SK-N-SH (cell line): ENCODE results near the gene TFEB. TPM values are rescaled to one million over a fixed set of nuclear protein-coding genes. Genes with fewer than 3 reads are reported as not detected.

ENCODE experiments used
- CTCF ChIA-PET: fragments of 300-600, 350-600 bp; formaldehyde crosslinking; extraction: SDS; loops from one replicate; lab custom pipeline; 2021; lab: Yijun Ruan, JAX
- POLR2A ChIA-PET: fragments of 350-600 bp; sonication (Branson Sonifier 250); formaldehyde crosslinking; extraction: SDS; loops from one replicate; lab custom pipeline; 2020; ENCODE audit warnings: antibody characterized with exemption, inconsistent platforms; lab: Yijun Ruan, JAX
- DNase-seq: peaks from one replicate; pipeline ENCODE4 v3.0.0; 2012
- H2AFZ ChIP-seq: fragments of 200-600 bp; sonication (generic); 2 replicates; pipeline ENCODE4 v1.8.1; 2016; ENCODE audit warnings: antibody characterized with exemption, mild to moderate bottlenecking, low read depth
- H3F3A ChIP-seq: fragments of 200-600 bp; sonication (generic); replicated peaks from 2 replicates; pipeline ENCODE3; 2016; ENCODE audit warnings: antibody characterized with exemption, mild to moderate bottlenecking; ENCODE audit not compliant: insufficient read depth
- H3K27ac ChIP-seq, 2 experiments: fragments of 200-500 bp in 1 of 2; fragments of 200-600 bp in 1 of 2; sonication (Bioruptor generic) in 1 of 2; sonication (generic), shearing (Covaris generic) in 1 of 2; 2 replicates each; pipeline versions ENCODE4 v1.5.1 to v1.6.1; 2014 to 2016; ENCODE audit warnings: low read depth in 2 of 2, inconsistent platforms in 1 of 2, low read length in 1 of 2, mild to moderate bottlenecking in 1 of 2, mixed read lengths in 1 of 2
- H3K27me3 ChIP-seq: fragments of 200-600 bp; sonication (generic), shearing (Covaris generic); 2 replicates; pipeline ENCODE4 v1.6.1; 2016; ENCODE audit warnings: mixed run types; ENCODE audit not compliant: insufficient read depth
- H3K36me3 ChIP-seq, 2 experiments: fragments of 200-500 bp in 1 of 2; fragments of 200-600 bp in 1 of 2; sonication (Bioruptor generic) in 1 of 2; sonication (generic) in 1 of 2; replicated peaks in 1 of 2; 2 replicates each; pipeline versions ENCODE3 to v1.5.1; 2014 to 2016; ENCODE audit warnings: low read length in 1 of 2, mild to moderate bottlenecking in 1 of 2; ENCODE audit not compliant: insufficient read depth in 2 of 2, control insufficient read depth in 1 of 2
- H3K4me1 ChIP-seq, 2 experiments: fragments of 200-500 bp in 1 of 2; fragments of 200-600 bp in 1 of 2; sonication (Bioruptor generic) in 1 of 2; sonication (generic), shearing (Covaris generic) in 1 of 2; 2 replicates each; pipeline versions ENCODE4 v1.5.1 to v1.6.1; 2014 to 2016; ENCODE audit warnings: low read depth in 1 of 2, low read length in 1 of 2, mixed run types in 1 of 2; ENCODE audit not compliant: insufficient read depth in 2 of 2, control insufficient read depth in 1 of 2
- H3K4me2 ChIP-seq: fragments of 200-600 bp; sonication (generic), shearing (Covaris generic); 2 replicates; pipeline ENCODE4 v1.6.1; 2017; ENCODE audit warnings: mixed run types
- H3K4me3 ChIP-seq, 2 experiments: fragments of 200-500 bp in 1 of 2; fragments of 200-600 bp in 1 of 2; sonication (Bioruptor generic) in 1 of 2; sonication (generic), shearing (Covaris generic) in 1 of 2; 2 replicates each; pipeline versions ENCODE4 v1.5.1 to v1.8.1; 2014 to 2016; ENCODE audit warnings: low read depth in 2 of 2, inconsistent platforms in 1 of 2, low read length in 1 of 2, mild to moderate bottlenecking in 1 of 2, mixed read lengths in 1 of 2, moderate library complexity in 1 of 2
- H3K79me2 ChIP-seq: fragments of 200-600 bp; sonication (generic); 2 replicates; pipeline ENCODE4 v1.8.1; 2017; ENCODE audit warnings: mild to moderate bottlenecking; ENCODE audit not compliant: insufficient read depth
- H3K9ac ChIP-seq: fragments of 200-600 bp; sonication (generic); 2 replicates; pipeline ENCODE4 v1.6.1; 2017; ENCODE audit warnings: mixed run types
- H3K9me2 ChIP-seq: fragments of 200-600 bp; sonication (generic); 2 replicates; pipeline ENCODE4 v1.6.1; 2017; ENCODE audit warnings: mixed run types
- H3K9me3 ChIP-seq: fragments of 200-600 bp; sonication (generic); 2 replicates; pipeline ENCODE4 v1.6.1; 2017; ENCODE audit warnings: mixed run types, mild to moderate bottlenecking, moderate library complexity
- H4K20me1 ChIP-seq: fragments of 200-600 bp; sonication (generic); 2 replicates; pipeline ENCODE4 v1.6.1; 2017; ENCODE audit warnings: mild to moderate bottlenecking, mixed run types; ENCODE audit not compliant: insufficient read depth
- CTCF ChIP-seq: fragments of 200-600 bp; sonication (generic); IDR thresholded peaks from 2 replicates; pipeline ENCODE4 v1.6.1; 2017; ENCODE audit warnings: antibody characterized with exemption, mild to moderate bottlenecking, moderate library complexity
- FOXJ3 ChIP-seq: sonication (generic); formaldehyde crosslinking; IDR thresholded peaks from 2 replicates; pipeline ENCODE4 v1.5.1; 2020; ENCODE audit warnings: mild to moderate bottlenecking, missing genetic modification reagents
- FOXM1 ChIP-seq: IDR thresholded peaks from 2 replicates; pipeline ENCODE4 v1.4.0; 2012; ENCODE audit warnings: low read depth, mild to moderate bottlenecking
- GABPA ChIP-seq: IDR thresholded peaks from 2 replicates; pipeline ENCODE4 v1.4.0; 2012; ENCODE audit warnings: low read depth, mild to moderate bottlenecking
- JUND ChIP-seq: IDR thresholded peaks from 2 replicates; pipeline ENCODE4 v1.4.0; 2012
- MAX ChIP-seq: IDR thresholded peaks from 2 replicates; pipeline ENCODE4 v1.4.0; 2012; ENCODE audit warnings: low read depth
- NFIC ChIP-seq: IDR thresholded peaks from 2 replicates; pipeline ENCODE4 v1.4.0; 2012; ENCODE audit warnings: borderline replicate concordance
- RCOR1 ChIP-seq: fragments of 150-350 bp; IDR thresholded peaks from 2 replicates; pipeline ENCODE4 v1.6.1; 2017; ENCODE audit warnings: antibody characterized with exemption, low read length
- RXRA ChIP-seq: IDR thresholded peaks from 2 replicates; pipeline ENCODE4 v1.4.0; 2012; ENCODE audit warnings: low read depth, mild to moderate bottlenecking, borderline replicate concordance
- SIN3A ChIP-seq: IDR thresholded peaks from 2 replicates; pipeline ENCODE4 v1.6.1; 2012; ENCODE audit warnings: low read depth, mild to moderate bottlenecking, low read length, moderate library complexity, borderline replicate concordance
- SMC3 ChIP-seq: IDR thresholded peaks from 2 replicates; pipeline ENCODE4 v1.6.1; 2012; ENCODE audit warnings: low read depth, low read length, improper control_type of control experiment
- TAF1 ChIP-seq: IDR thresholded peaks from 2 replicates; pipeline ENCODE4 v1.6.1; 2012; ENCODE audit warnings: low read depth, mild to moderate bottlenecking, low read length, moderate library complexity, borderline replicate concordance
- TCF12 ChIP-seq: IDR thresholded peaks from 2 replicates; pipeline ENCODE4 v1.4.0; 2012
- USF2 ChIP-seq: fragments of 150-350 bp; IDR thresholded peaks from 2 replicates; pipeline ENCODE4 v1.6.1; 2017; ENCODE audit warnings: antibody characterized with exemption, low read length, low read depth, borderline replicate concordance
- ZBTB33 ChIP-seq: IDR thresholded peaks from 2 replicates; pipeline ENCODE4 v1.4.0; 2012; ENCODE audit warnings: low read depth, borderline replicate concordance
- WGBS: methylation state at CpG from one replicate; pipeline ENCODE4 v1.1.6; 2017; ENCODE audit warnings: low lambda C conversion rate; 5-methylcytosine and 5-hydroxymethylcytosine counted together
- polyA plus RNA-seq, 3 experiments: library from polyadenylated mRNA; depleted of rRNA; stranded (reverse); fragments of >200 nt; gene quantifications; 2 replicates each; pipeline ENCODE4 v1.2.3, GENCODE V29; 2012

TFEB gene
- polyA plus RNA-seq, 1 of the 3 experiments (the other 2 are of a cell fraction) = 6.2 TPM

- Histone ChIP-seq H3K4me3 (no peak overlapping the region), H3K27me3 (no peaks in the 10 kb centered on the region), H3K4me2 (no peak overlapping the region), H4K20me1 (no peaks in the 10 kb centered on the region), H3K4me1 (peaks cover 4 to 11% of the 10 kb centered on the region in 2 experiments; a peak in 3 of 4 replicates), H2AFZ (no peak overlapping the region), H3K79me2 (no peaks in the 10 kb centered on the region), H3K36me3 (peaks cover 4 to 6% of the 10 kb centered on the region in 2 experiments), H3K9ac (no peak overlapping the region), H3K27ac (no peak overlapping the region), H3K9me3 (no peaks in the 10 kb centered on the region), H3K9me2 (no peaks in the 10 kb centered on the region), H3F3A (no peaks in the 10 kb centered on the region)
- TF ChIP-seq JUND (no peak), CTCF (no peak), RXRA (no peak), ZBTB33 (no peak), RCOR1 (no peak), USF2 (no peak), SIN3A (no peak), GABPA (no peak), NFIC (no peak), TAF1 (no peak), FOXJ3 (CRISPR knock-in tag) (no peak), MAX (no peak), FOXM1 (no peak), SMC3 (no peak), TCF12 (no peak)
- POLR2A ChIA-PET = no interaction called here
- DNase-seq = no peak
- 96% methylated on average over 2 of the region's 5 CpGs for WGBS
- CTCF ChIA-PET = interaction anchor here (0.6 to 19.4 kb wide), 14 partner anchors 10 to 318 kb away, joined by 3 to 504 read pairs (median 3); partner anchors contain the start of genes TFEB and TOMM6
These were observed 47.0 kb downstream of the TFEB start for GRCh38 chr6:41688256-41688965.
